CD14-positive monocyte (primary cell): ENCODE measurements around the gene UBE2G2. TPM values are rescaled to one million over a fixed set of nuclear protein-coding genes. Genes with fewer than 3 reads are reported as not detected.

Experiments used
- DNase-seq, 3 donors: peaks; one replicate each; pipeline ENCODE4 v3.0.0-alpha.2; 2011 to 2022
- H2AFZ ChIP-seq: 2 replicates; pipeline ENCODE4 v1.6.0; 2012; ENCODE audit warnings: mild to moderate bottlenecking, low read depth, low read length, inconsistent platforms; ENCODE audit not compliant: insufficient read depth, poor library complexity, severe bottlenecking
- H3K27ac ChIP-seq, 2 donors: 1 replicate in 1 of 2; 2 replicates in 1 of 2; pipeline ENCODE4 v1.5.1; 2012 to 2013; ENCODE audit warnings: low read length in 2 of 2, control low read depth in 1 of 2, inconsistent platforms in 1 of 2, low read depth in 1 of 2, mild to moderate bottlenecking in 1 of 2
- H3K27me3 ChIP-seq, 2 donors: one replicate each; pipeline versions ENCODE4 v1.6.0 to v1.6.1; 2011 to 2013; ENCODE audit warnings: low read length in 2 of 2; ENCODE audit not compliant: control insufficient read depth in 2 of 2, insufficient read depth in 2 of 2
- H3K36me3 ChIP-seq, 2 donors: replicated peaks in 1 of 2; 1 replicate in 1 of 2; 2 replicates in 1 of 2; pipeline versions ENCODE4 v1.5.1 to v1.6.1; 2012 to 2013; ENCODE audit warnings: low read length in 2 of 2, control low read depth in 1 of 2, inconsistent platforms in 1 of 2, mild to moderate bottlenecking in 1 of 2; ENCODE audit not compliant: insufficient read depth in 2 of 2, control insufficient read depth in 1 of 2
- H3K4me1 ChIP-seq, 2 donors: 1 replicate in 1 of 2; 2 replicates in 1 of 2; pipeline versions ENCODE4 v1.5.1 to v1.6.1; 2012 to 2013; ENCODE audit warnings: low read length in 2 of 2, control low read depth in 1 of 2, inconsistent platforms in 1 of 2, mild to moderate bottlenecking in 1 of 2, moderate library complexity in 1 of 2; ENCODE audit not compliant: insufficient read depth in 2 of 2, control insufficient read depth in 1 of 2
- H3K4me2 ChIP-seq: replicated peaks from 2 replicates; pipeline ENCODE3; 2012; ENCODE audit warnings: low read length, moderate library complexity, mild to moderate bottlenecking; ENCODE audit not compliant: poor library complexity, severe bottlenecking; ENCODE audit errors: extremely low read depth
- H3K4me3 ChIP-seq, 3 experiments: fragments of 200-600 bp in 1 of 3; sonication (generic) in 1 of 3; replicated peaks in 1 of 3; 1 replicate in 2 of 3; 2 replicates in 1 of 3; pipeline ENCODE4 v1.5.1; 2011 to 2013; ENCODE audit warnings: low read length in 3 of 3, mild to moderate bottlenecking in 3 of 3, control low read depth in 2 of 3, low read depth in 2 of 3, inconsistent platforms in 1 of 3, moderate library complexity in 1 of 3
- H3K79me2 ChIP-seq: 2 replicates; pipeline ENCODE4 v1.6.0; 2012; ENCODE audit warnings: mild to moderate bottlenecking, control low read depth, inconsistent platforms, low read length, moderate library complexity; ENCODE audit not compliant: insufficient read depth
- H3K9ac ChIP-seq: 2 replicates; pipeline ENCODE4 v1.6.0; 2017; ENCODE audit warnings: low read length, mild to moderate bottlenecking; ENCODE audit not compliant: insufficient read depth, poor library complexity, severe bottlenecking
- H3K9me3 ChIP-seq, 2 donors: replicated peaks in 1 of 2; 1 replicate in 1 of 2; 2 replicates in 1 of 2; pipeline versions ENCODE4 v1.5.1 to v1.6.1; 2012 to 2013; ENCODE audit warnings: low read length in 2 of 2, control low read depth in 1 of 2; ENCODE audit not compliant: control insufficient read depth in 1 of 2, insufficient read depth in 1 of 2
- H4K20me1 ChIP-seq: 2 replicates; pipeline ENCODE4 v1.6.0; 2012; ENCODE audit warnings: mild to moderate bottlenecking, low read length, control low read depth, moderate library complexity; ENCODE audit not compliant: insufficient read depth
- H3K27ac Mint-ChIP-seq, 7 donors: one replicate each; pipeline ENCODE4 v1.8.0; 2020; ENCODE audit warnings: mild to moderate bottlenecking in 7 of 7, mixed read lengths in 7 of 7, moderate library complexity in 6 of 7, inconsistent platforms in 2 of 7
- H3K27me3 Mint-ChIP-seq, 3 donors: one replicate each; pipeline ENCODE4 v1.8.0; 2021 to 2022; ENCODE audit warnings: low read depth in 3 of 3, mild to moderate bottlenecking in 3 of 3, mixed read lengths in 3 of 3, moderate library complexity in 3 of 3, inconsistent platforms in 1 of 3
- H3K36me3 Mint-ChIP-seq, 2 donors: one replicate each; pipeline ENCODE4 v1.8.0; 2020; ENCODE audit warnings: mixed read lengths in 2 of 2, inconsistent platforms in 1 of 2, mild to moderate bottlenecking in 1 of 2
- H3K4me1 Mint-ChIP-seq: one replicate; pipeline ENCODE4 v1.8.0; 2020; ENCODE audit warnings: mild to moderate bottlenecking, mixed read lengths
- H3K4me3 Mint-ChIP-seq, 2 donors: one replicate each; pipeline ENCODE4 v1.8.0; 2020; ENCODE audit warnings: mild to moderate bottlenecking in 2 of 2, mixed read lengths in 2 of 2, moderate library complexity in 1 of 2
- H3K9me3 Mint-ChIP-seq, 7 donors: one replicate each; pipeline ENCODE4 v1.8.0; 2020 to 2022; ENCODE audit warnings: mixed read lengths in 7 of 7, mild to moderate bottlenecking in 6 of 7, moderate library complexity in 6 of 7, inconsistent platforms in 2 of 7
- CTCF ChIP-seq: fragments of 200-600 bp; IDR thresholded peaks from one replicate; pipeline ENCODE4 v1.8.0; 2022; ENCODE audit warnings: antibody characterized with exemption, mild to moderate bottlenecking
- WGBS: methylation state at CpG from one replicate; pipeline ENCODE4 v1.1.5; 2013; ENCODE audit warnings: missing lambda C conversion rate; ENCODE audit not compliant: insufficient coverage; 5-methylcytosine and 5-hydroxymethylcytosine counted together
- intact Hi-C, 2 donors: fragments of 100-400 bp; cut with micrococcal nuclease; formaldehyde crosslinking; loops; one replicate each; pipeline versions ENCODE4 v1.15.0 to v1.15.1; 2023
- polyA plus RNA-seq, 3 donors: library from polyadenylated mRNA; depleted of rRNA in 1 of 3; unstranded in 2 of 3; stranded (reverse) in 1 of 3; fragments of 300-500 nt in 2 of 3; fragments of >200 nt in 1 of 3; fragmentation: Illumina TruSeq in 2 of 3; gene quantifications; 1 replicate in 2 of 3; 2 replicates in 1 of 3; pipeline ENCODE4 v1.2.3, GENCODE V29; 2012 to 2021

The UBE2G2 gene
- polyA plus RNA-seq, 3 donors, result 22.5 to 123 (median 31.0) TPM

DNA sequence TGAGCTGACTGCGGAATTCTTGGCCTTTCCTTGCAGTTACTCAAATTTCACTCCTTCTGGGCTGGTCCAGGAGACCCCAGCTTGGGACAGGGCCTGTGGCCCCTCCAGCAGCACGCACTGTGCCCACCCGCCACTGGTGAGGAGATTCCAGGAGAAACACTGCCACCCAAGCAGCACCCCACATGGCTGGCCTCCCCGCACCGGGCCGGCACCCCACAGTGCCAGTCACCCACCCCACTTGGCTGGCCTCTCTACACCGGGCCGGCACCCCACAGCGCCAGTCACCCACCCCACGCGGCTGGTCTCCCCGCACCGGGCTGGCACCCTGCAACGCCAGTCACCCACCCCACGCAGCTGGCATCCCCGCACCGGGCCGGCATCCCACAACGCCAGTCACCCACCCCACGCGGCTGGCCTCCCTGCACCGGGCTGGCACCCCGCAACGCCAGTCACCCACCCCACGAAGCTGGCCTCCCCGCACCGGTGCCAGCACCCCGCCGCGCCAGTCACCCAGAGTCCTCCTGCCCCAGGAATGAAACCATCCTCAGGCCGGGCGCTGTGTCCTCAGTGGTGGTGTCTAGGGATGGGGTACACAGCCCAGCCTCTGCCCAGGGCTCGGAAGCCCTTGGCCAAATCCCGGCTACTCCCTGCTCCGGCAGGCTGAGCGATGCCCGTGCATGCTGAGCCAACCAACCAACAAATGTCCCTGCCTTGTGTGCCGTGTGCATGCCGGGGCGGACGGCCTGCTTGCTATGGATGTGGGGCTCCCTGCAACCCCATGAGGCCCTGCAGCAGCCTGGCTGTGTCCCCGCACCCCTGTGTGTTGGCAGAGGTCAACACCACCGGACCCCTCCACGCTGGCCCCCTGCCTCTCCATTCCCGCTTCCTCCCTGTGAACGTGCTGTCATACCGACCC, 51.6 kb downstream of the UBE2G2 start:
- H3K27ac Mint-ChIP-seq, result no peak overlapping the region
- 91% methylated on average over 31 of the region's 47 CpGs for WGBS
- no peak for TF ChIP-seq CTCF
- no peaks in the 10 kb centered on the region for H4K20me1 ChIP-seq
- H3K36me3 Mint-ChIP-seq, result no peaks in the 10 kb centered on the region
- intact Hi-C loops, result no loop called here
- peaks cover 0 to 18% (median 5%) of the 10 kb centered on the region in 7 donors for H3K9me3 Mint-ChIP-seq
- H2AFZ ChIP-seq, result no peak overlapping the region
- H3K9me3 ChIP-seq, result peaks cover 0 to 3% of the 10 kb centered on the region in 2 donors
- no peak overlapping the region for H3K9ac ChIP-seq
- H3K4me3 Mint-ChIP-seq, result no peak overlapping the region
- H3K27me3 Mint-ChIP-seq, result peaks cover 10 to 38% (median 18%) of the 10 kb centered on the region in 3 donors
- no peaks in the 10 kb centered on the region for H3K36me3 ChIP-seq
- no peak for DNase-seq
- no peak overlapping the region for H3K4me2 ChIP-seq
- peaks cover 8% of the 10 kb centered on the region for H3K4me1 Mint-ChIP-seq
- peaks cover 0 to 5% of the 10 kb centered on the region in 2 donors for H3K27me3 ChIP-seq
- no peaks in the 10 kb centered on the region for H3K79me2 ChIP-seq
- no peak overlapping the region for H3K27ac ChIP-seq
- no peak overlapping the region for H3K4me3 ChIP-seq
- H3K4me1 ChIP-seq, result peaks cover 7 to 10% of the 10 kb centered on the region in 2 donors

GRCh38 chr21:44749116-44749758, 52.4 kb downstream of the UBE2G2 start:
- peaks cover 0 to 5% of the 10 kb centered on the region in 2 donors for H3K27me3 ChIP-seq
- peak overlapping the region in 1 of 2 donors; percentile 42 for H3K4me3 Mint-ChIP-seq
- intact Hi-C loops, result no loop called here
- no peaks in the 10 kb centered on the region for H4K20me1 ChIP-seq
- 74% methylated on average over 20 of the region's 26 CpGs for WGBS
- no peak overlapping the region for H3K4me2 ChIP-seq
- peaks cover 0 to 21% (median 5%) of the 10 kb centered on the region in 7 donors for H3K9me3 Mint-ChIP-seq
- H2AFZ ChIP-seq, result no peak overlapping the region
- H3K27me3 Mint-ChIP-seq, result peaks cover 10 to 38% (median 16%) of the 10 kb centered on the region in 3 donors
- peaks cover 0 to 3% of the 10 kb centered on the region in 2 donors for H3K9me3 ChIP-seq
- peaks cover 8% of the 10 kb centered on the region for H3K4me1 Mint-ChIP-seq
- H3K79me2 ChIP-seq, result no peaks in the 10 kb centered on the region
- H3K36me3 ChIP-seq, result no peaks in the 10 kb centered on the region
- H3K27ac Mint-ChIP-seq, result no peak overlapping the region
- DNase-seq, result no peak
- no peak overlapping the region for H3K9ac ChIP-seq
- no peak overlapping the region for H3K27ac ChIP-seq
- H3K4me1 ChIP-seq, result peaks cover 7 to 10% of the 10 kb centered on the region in 2 donors
- H3K36me3 Mint-ChIP-seq, result no peaks in the 10 kb centered on the region
- no peak overlapping the region for H3K4me3 ChIP-seq
- TF ChIP-seq CTCF, result no peak
